Stimulated activated CD4-positive, alpha-beta T cell treated with anti-CD3 and anti-CD28 coated beads, Interleukin-2, amount 100 ng/mL, for 48 hours (primary cell): Measurements from ENCODE around the gene COL28A1.
"Not testable (repeated sequence)": the region's sequence is repeated elsewhere in the genome, so short reads cannot be mapped to it uniquely, and the experiment has no call there.

ENCODE experiments used
- DNase-seq, 2 donors: peaks; one replicate each; pipeline ENCODE4 v3.0.0-alpha.2; 2020

The COL28A1 gene

GRCh38 chr7:7535691-7536090, at the start of gene COL28A1:
TSS of gene COL28A1 (minus strand) at chr7:7535873. CDS start at chr7:7532875, 2,998 bp downstream.
- DNase-seq, result no peak

GRCh38 chr7:7584653-7585052, 49.0 kb upstream of the COL28A1 start:
- no peak for DNase-seq

- no peak for DNase-seq
Measured at GRCh38 chr7:7583731-7584130, 48.1 kb upstream of the COL28A1 start.

- DNase-seq, result no peak
Measured at GRCh38 chr7:7582596-7582995, 46.9 kb upstream of the COL28A1 start.

GRCh38 chr7:7581531-7582179, 46.0 kb upstream of the COL28A1 start:
- no peak for DNase-seq

- DNase-seq, result no peak
Measured at GRCh38 chr7:7579638-7580037, 44.0 kb upstream of the COL28A1 start.

GRCh38 chr7:7577888-7578287, 42.2 kb upstream of the COL28A1 start:
- no peak for DNase-seq

GRCh38 chr7:7576344-7576743, 40.7 kb upstream of the COL28A1 start:
- no peak for DNase-seq

GRCh38 chr7:7573701-7574100, 38.0 kb upstream of the COL28A1 start:
- no peak for DNase-seq

- no peak for DNase-seq
Measured at GRCh38 chr7:7570584-7570983, 34.9 kb upstream of the COL28A1 start.

- no peak for DNase-seq
Measured at GRCh38 chr7:7569615-7570014, 33.9 kb upstream of the COL28A1 start.

- no peak for DNase-seq
Measured at GRCh38 chr7:7569081-7569527, 33.4 kb upstream of the COL28A1 start.

- DNase-seq, result no peak
Measured at GRCh38 chr7:7568553-7568952, 32.9 kb upstream of the COL28A1 start.

- no peak for DNase-seq
Measured at GRCh38 chr7:7567898-7568531, 32.3 kb upstream of the COL28A1 start.

- peak; percentile 70 to 81 for DNase-seq
Measured at GRCh38 chr7:7566651-7567611, 31.3 kb upstream of the COL28A1 start, which contains the start of gene MIOS. TSS of gene MIOS (plus strand) at chr7:7566884. CDS start at chr7:7572476, 5,592 bp downstream.

GRCh38 chr7:7565746-7566650, 30.3 kb upstream of the COL28A1 start:
- no peak for DNase-seq

- DNase-seq, result no peak
Measured at GRCh38 chr7:7565018-7565680, 29.5 kb upstream of the COL28A1 start.

- DNase-seq, result no peak
Measured at GRCh38 chr7:7564323-7564780, 28.7 kb upstream of the COL28A1 start.

- no peak for DNase-seq
Measured at GRCh38 chr7:7563813-7564212, 28.1 kb upstream of the COL28A1 start.

- DNase-seq, result no peak
Measured at GRCh38 chr7:7563269-7563668, 27.6 kb upstream of the COL28A1 start.

- no peak for DNase-seq
Measured at GRCh38 chr7:7562736-7563135, 27.1 kb upstream of the COL28A1 start.

- DNase-seq, result not testable (repeated sequence)
Measured at GRCh38 chr7:7561591-7561990, 25.9 kb upstream of the COL28A1 start.
